SU-DHL-6 (cell line): Measurements from ENCODE around the gene NELL2.
A peak's percentile ranks its signal among the peaks of the same experiment; 100 is the strongest.

ENCODE experiments used
- H2AFZ ChIP-seq: fragments of 200-600 bp; sonication (generic); 2 replicates; pipeline ENCODE4 v1.6.1; 2014; ENCODE audit warnings: low read depth, mild to moderate bottlenecking, moderate library complexity, mixed read lengths, antibody characterized with exemption, low read length; ENCODE audit not compliant: severe bottlenecking
- H3F3A ChIP-seq: fragments of 200-600 bp; shearing (Covaris generic); 2 replicates; pipeline ENCODE4 v1.6.0; 2016; ENCODE audit warnings: antibody characterized with exemption, mild to moderate bottlenecking; ENCODE audit not compliant: insufficient read depth
- H3K27ac ChIP-seq: fragments of 200-600 bp; sonication (generic); 2 replicates; pipeline ENCODE4 v1.5.1; 2016; ENCODE audit warnings: low read depth, mild to moderate bottlenecking, low read length, moderate library complexity, mixed read lengths
- H3K27me3 ChIP-seq: fragments of 200-600 bp; sonication (generic), shearing (Covaris generic); 2 replicates; pipeline ENCODE4 v1.6.0; 2014; ENCODE audit warnings: mild to moderate bottlenecking, low read length
- H3K36me3 ChIP-seq: fragments of 200-600 bp; sonication (generic); 2 replicates; pipeline ENCODE4 v1.6.1; 2014; ENCODE audit warnings: mild to moderate bottlenecking, low read length, mixed read lengths
- H3K4me2 ChIP-seq: fragments of 300-600, 200-600 bp; shearing (Covaris generic), sonication (generic); 2 replicates; pipeline ENCODE4 v1.6.0; 2014; ENCODE audit warnings: low read length, low read depth, mild to moderate bottlenecking; ENCODE audit not compliant: poor library complexity, severe bottlenecking
- H3K4me3 ChIP-seq: fragments of 200-600 bp; sonication (generic); 2 replicates; pipeline ENCODE4 v1.5.1; 2014; ENCODE audit warnings: antibody characterized with exemption, low read length, mild to moderate bottlenecking, mixed read lengths; ENCODE audit not compliant: insufficient read depth, poor library complexity, severe bottlenecking
- H3K79me2 ChIP-seq: fragments of 200-600 bp; sonication (generic); 2 replicates; pipeline ENCODE4 v1.6.1; 2014; ENCODE audit warnings: mild to moderate bottlenecking, low read length, moderate library complexity; ENCODE audit not compliant: insufficient read depth
- H3K9ac ChIP-seq: fragments of 200-600 bp; sonication (generic); 2 replicates; pipeline ENCODE4 v1.7.0; 2014; ENCODE audit warnings: mild to moderate bottlenecking, low read length
- H3K9me2 ChIP-seq: fragments of 200-600 bp; sonication (generic); replicated peaks from 2 replicates; pipeline ENCODE4 v1.6.1; 2014; ENCODE audit warnings: low read length; ENCODE audit not compliant: insufficient read depth
- H3K9me3 ChIP-seq: fragments of 200-600 bp; sonication (generic); 2 replicates; pipeline ENCODE4 v1.6.1; 2014; ENCODE audit warnings: low read length, mixed read lengths; ENCODE audit not compliant: insufficient read depth
- H4K20me1 ChIP-seq: fragments of 200-600 bp; sonication (generic); 2 replicates; pipeline ENCODE4 v1.6.1; 2014; ENCODE audit warnings: low read depth, mild to moderate bottlenecking, antibody characterized with exemption, low read length, moderate library complexity, mixed read lengths
- EZH2phosphoT487 ChIP-seq: fragments of 200-600 bp; sonication (generic), shearing (Covaris generic); conservative IDR thresholded peaks from 2 replicates; pipeline ENCODE4 v1.6.1; 2018; ENCODE audit warnings: mild to moderate bottlenecking, antibody characterized with exemption, low read length, moderate library complexity, mixed read lengths
- TF ChIP-seq, protein P1 (sequence below): fragments of 200-600 bp; sonication (generic); IDR thresholded peaks from one replicate; pipeline ENCODE4 v1.5.1; 2017; ENCODE audit warnings: antibody characterized with exemption, mild to moderate bottlenecking, low read length, moderate library complexity; ENCODE audit not compliant: insufficient read depth, poor library complexity, severe bottlenecking

Gene NELL2

DNA sequence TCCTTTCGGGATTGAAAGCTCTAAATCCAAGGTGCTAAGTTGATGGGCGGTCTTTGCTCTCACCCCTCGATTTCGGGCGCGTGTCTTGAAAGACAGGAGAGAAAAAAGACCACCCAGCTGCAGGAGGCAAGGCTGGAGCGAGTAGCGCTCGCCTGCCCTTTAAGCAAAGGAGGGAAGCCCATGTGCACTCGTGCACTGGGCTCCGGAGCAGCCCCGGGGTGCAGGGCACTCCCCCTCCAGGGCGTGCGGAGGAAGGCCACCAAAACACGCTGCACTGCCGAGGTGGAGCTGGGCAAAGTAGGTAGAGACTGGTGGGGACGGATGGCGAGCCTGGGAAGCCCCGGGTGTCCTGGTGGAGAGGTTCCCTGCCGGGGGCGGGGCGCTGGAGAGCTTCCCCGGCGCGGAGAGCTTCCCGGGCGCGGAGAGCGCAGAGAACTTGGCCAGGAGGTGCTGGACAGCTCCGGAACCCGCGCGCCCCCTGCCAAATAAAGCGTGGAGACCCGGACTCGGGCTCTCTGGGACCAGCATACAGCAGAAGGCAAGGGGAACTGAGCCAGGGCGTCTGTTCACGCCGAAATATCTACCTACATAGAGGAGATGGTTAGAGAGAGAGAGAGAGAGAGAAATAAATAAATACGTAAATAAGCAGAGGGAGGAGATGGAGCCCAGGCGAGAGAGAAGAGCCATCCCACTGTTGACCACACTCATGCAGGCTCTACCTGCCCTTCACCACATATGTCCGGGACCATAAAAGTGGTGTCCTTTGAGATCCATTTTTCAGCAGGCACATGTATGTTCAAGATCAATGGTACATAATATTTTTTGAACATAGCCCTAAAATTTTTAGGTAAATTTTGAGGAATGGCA is 662 bp upstream of the NELL2 start:
- Histone ChIP-seq H3K27ac (no peak overlapping the region), H3K36me3 (peaks cover 9% of the 10 kb centered on the region; the same call in 1 of the 2 replicates), H3K9me3 (peaks cover 8% of the 10 kb centered on the region; the same call in 1 of the 2 replicates), H4K20me1 (no peaks in the 10 kb centered on the region), H3K4me3 (peak overlapping the region; percentile 79), H3K9me2 (no peaks in the 10 kb centered on the region), H3K27me3 (no peaks in the 10 kb centered on the region), H3K9ac (peak overlapping the region; percentile 64), H3K79me2 (peaks cover 18% of the 10 kb centered on the region; the same call in 1 of the 2 replicates), H3K4me2 (peak overlapping the region; percentile 89), H3F3A (peaks cover 9% of the 10 kb centered on the region), H2AFZ (peak overlapping the region; percentile 98)
- no peak for TF ChIP-seq EZH2phosphoT487
- TF ChIP-seq, protein P1, sequence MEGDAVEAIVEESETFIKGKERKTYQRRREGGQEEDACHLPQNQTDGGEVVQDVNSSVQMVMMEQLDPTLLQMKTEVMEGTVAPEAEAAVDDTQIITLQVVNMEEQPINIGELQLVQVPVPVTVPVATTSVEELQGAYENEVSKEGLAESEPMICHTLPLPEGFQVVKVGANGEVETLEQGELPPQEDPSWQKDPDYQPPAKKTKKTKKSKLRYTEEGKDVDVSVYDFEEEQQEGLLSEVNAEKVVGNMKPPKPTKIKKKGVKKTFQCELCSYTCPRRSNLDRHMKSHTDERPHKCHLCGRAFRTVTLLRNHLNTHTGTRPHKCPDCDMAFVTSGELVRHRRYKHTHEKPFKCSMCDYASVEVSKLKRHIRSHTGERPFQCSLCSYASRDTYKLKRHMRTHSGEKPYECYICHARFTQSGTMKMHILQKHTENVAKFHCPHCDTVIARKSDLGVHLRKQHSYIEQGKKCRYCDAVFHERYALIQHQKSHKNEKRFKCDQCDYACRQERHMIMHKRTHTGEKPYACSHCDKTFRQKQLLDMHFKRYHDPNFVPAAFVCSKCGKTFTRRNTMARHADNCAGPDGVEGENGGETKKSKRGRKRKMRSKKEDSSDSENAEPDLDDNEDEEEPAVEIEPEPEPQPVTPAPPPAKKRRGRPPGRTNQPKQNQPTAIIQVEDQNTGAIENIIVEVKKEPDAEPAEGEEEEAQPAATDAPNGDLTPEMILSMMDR: peak; percentile 24

DNA sequence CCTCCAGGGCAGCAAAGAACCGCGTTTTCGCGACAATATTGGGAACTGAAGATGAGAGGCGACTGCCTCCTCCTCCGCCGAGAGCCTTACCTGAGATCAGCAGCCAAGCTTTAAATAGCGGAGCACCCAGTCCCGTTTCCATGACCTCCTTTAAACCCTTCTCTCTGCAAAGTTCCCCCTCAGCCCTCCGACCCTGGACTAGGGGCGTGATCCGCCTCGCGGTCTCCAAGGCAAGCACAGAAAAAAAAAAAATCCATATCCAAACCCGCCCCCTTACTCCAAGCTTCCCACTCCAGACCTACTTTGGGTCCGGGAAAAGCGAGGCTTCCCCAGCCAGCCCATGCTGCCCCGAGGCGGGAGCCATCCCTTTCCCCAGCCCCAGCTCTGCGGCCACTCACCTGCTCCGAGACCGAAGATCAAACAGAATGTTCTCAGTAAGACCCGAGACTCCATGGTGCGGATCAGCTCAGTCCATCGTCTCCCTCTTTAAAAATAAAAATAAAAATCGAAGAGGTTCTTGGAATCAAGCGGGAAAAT is 630 bp downstream of the NELL2 start:
- Histone ChIP-seq H2AFZ (peak overlapping the region; percentile 98), H3K4me3 (peak overlapping the region; percentile 79), H3K27me3 (no peaks in the 10 kb centered on the region)

DNA sequence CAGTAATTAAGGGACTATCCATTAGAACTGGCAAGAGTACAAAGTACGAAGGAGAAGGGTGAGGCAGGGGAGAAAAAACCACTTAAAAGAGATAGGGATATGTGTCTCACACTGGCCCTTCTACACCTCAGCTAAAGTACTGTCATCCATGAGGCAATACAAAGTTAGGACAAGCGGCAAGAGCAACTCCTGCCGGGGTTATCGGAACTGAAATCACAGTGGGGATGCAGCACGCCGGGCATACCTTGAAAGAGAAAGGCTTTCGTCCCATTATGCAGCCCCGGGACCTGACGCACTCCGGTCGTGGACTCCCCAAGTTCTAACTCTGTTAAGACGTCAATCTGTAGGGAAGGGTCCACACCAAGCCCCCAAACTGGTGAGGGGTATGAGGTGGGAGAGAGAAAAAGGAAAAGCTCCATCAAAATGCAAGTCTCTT is 1.1 kb downstream of the NELL2 start:
- Histone ChIP-seq H3K9ac (peak overlapping the region; percentile 64), H3K79me2 (peaks cover 18% of the 10 kb centered on the region; the same call in 1 of the 2 replicates), H3K27me3 (no peaks in the 10 kb centered on the region), H4K20me1 (no peaks in the 10 kb centered on the region), H3K9me3 (no peaks in the 10 kb centered on the region), H3K4me2 (peak overlapping the region; percentile 89), H3K4me3 (peak overlapping the region; percentile 79), H3K9me2 (no peaks in the 10 kb centered on the region), H2AFZ (peak overlapping the region; percentile 98), H3F3A (peaks cover 9% of the 10 kb centered on the region), H3K36me3 (0 out of 2 replicates have a peak, but pooled peaks cover 3% of the 10 kb centered on the region), H3K27ac (no peak overlapping the region)
- TF ChIP-seq, protein P1: no peak
- no peak for TF ChIP-seq EZH2phosphoT487

More for the DNA sequence above, 630 bp downstream of the NELL2 start:
- Histone ChIP-seq H3K9ac (peak overlapping the region; percentile 64), H3K36me3 (0 out of 2 replicates have a peak, but pooled peaks cover 3% of the 10 kb centered on the region), H3K27ac (no peak overlapping the region), H3K9me2 (no peaks in the 10 kb centered on the region), H3K9me3 (0 out of 2 replicates have a peak, but pooled peaks cover under 1% of the 10 kb centered on the region), H3K4me2 (peak overlapping the region; percentile 89), H4K20me1 (no peaks in the 10 kb centered on the region), H3K79me2 (peaks cover 18% of the 10 kb centered on the region; the same call in 1 of the 2 replicates), H3F3A (peaks cover 9% of the 10 kb centered on the region)
- TF ChIP-seq EZH2phosphoT487: no peak
- TF ChIP-seq, protein P1: no peak
